Thymus (tissue), 11 donors: ENCODE data around the gene GCLM. TPM values are rescaled to one million over a fixed set of nuclear protein-coding genes. Genes with fewer than 3 reads are reported as not detected.

Source experiments
- DNase-seq, 9 donors: peaks; one replicate each; pipeline ENCODE4 v3.0.0-alpha.2; 2013; ENCODE audit warnings: low spot score in 9 of 9, low read depth in 6 of 9, missing footprints in 1 of 9
- H3K27ac ChIP-seq, 2 donors: one replicate each; pipeline ENCODE4 v1.5.1; 2013; ENCODE audit warnings: control low read depth in 1 of 2, low read depth in 1 of 2, low read length in 1 of 2, mild to moderate bottlenecking in 1 of 2, moderate library complexity in 1 of 2
- H3K27me3 ChIP-seq, 2 donors: one replicate each; pipeline ENCODE4 v1.5.1; 2013; ENCODE audit warnings: low read length in 1 of 2; ENCODE audit not compliant: control insufficient read depth in 2 of 2, insufficient read depth in 1 of 2
- H3K36me3 ChIP-seq, 2 donors: one replicate each; pipeline ENCODE4 v1.5.1; 2013; ENCODE audit warnings: low read length in 1 of 2, mild to moderate bottlenecking in 1 of 2, moderate library complexity in 1 of 2; ENCODE audit not compliant: control insufficient read depth in 2 of 2, insufficient read depth in 2 of 2
- H3K4me1 ChIP-seq, 2 donors: one replicate each; pipeline ENCODE4 v1.5.1; 2013; ENCODE audit warnings: low read length in 2 of 2; ENCODE audit not compliant: control insufficient read depth in 2 of 2, insufficient read depth in 2 of 2
- H3K4me3 ChIP-seq, 2 donors: one replicate each; pipeline ENCODE4 v1.5.1; 2013; ENCODE audit warnings: low read length in 2 of 2, control low read depth in 1 of 2, mild to moderate bottlenecking in 1 of 2
- H3K9me3 ChIP-seq, 2 donors: one replicate each; pipeline ENCODE4 v1.5.1; 2013; ENCODE audit warnings: low read length in 1 of 2, mild to moderate bottlenecking in 1 of 2; ENCODE audit not compliant: control insufficient read depth in 2 of 2, insufficient read depth in 1 of 2
- whole genome bisulfite sequencing: extraction: QIAGEN DNeasy Blood & Tissue Kit; methylation state at CpG from one replicate; pipeline ENCODE4 v1.1.7; 2013; 5-methylcytosine and 5-hydroxymethylcytosine counted together
- polyA plus RNA-seq: library from polyadenylated mRNA; stranded (reverse); fragments of 200-250 nt; gene quantifications from one replicate; pipeline ENCODE4 v1.2.3, GENCODE V29; 2013
- total RNA-seq: library from RNA; stranded (reverse); fragments of 120-200 nt; gene quantifications from one replicate; pipeline ENCODE4 v1.2.4, GENCODE V29; 2013
- donor health status: healthy.

GCLM gene
- total and polyA plus RNA-seq, 2 donors = 3.9 to 8.2 TPM

DNA sequence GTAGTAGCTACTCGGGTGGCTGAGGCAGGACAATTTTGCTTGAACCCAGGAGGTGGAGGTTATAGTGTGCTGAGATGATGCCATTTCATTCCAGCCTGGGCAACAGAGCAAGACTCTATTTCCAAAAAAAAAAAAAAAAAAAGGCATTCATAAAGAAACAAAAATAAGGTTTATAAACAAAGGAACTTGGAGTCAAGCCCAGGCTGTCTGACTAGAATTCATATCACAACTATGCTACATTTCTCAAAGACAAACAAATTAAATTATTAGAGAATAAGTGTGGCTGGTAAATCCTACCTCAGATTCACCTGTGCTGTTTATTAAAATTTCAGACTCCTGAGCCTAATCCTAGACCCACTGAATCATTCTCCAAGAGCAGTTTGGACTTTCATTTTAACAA lies 4.2 kb downstream of the GCLM start:
- no peaks in the 10 kb centered on the region for H3K4me1 ChIP-seq
- 96% methylated on average over 1 of the region's 1 CpG for WGBS

DNA sequence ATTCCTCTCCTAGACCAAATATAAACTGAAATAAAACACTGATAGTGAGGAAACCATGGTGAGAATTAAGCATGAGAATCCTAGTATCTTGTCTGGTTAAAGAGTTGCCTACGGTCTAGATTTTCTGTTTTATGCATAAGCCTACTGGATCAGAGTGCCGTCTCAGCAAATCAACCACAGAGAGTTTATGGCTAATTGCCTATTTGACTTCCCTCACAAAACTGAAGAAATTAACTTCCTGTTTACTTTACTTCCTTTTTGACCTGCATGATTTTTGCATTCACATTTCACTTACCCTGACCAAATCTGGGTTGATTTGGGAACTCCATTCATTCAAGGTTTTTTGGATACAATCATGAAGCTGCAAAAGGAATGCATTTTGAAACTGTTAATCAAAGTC lies 5.0 kb downstream of the GCLM start:
- H3K27ac ChIP-seq = no peak overlapping the region

More for the DNA sequence above, 4.2 kb downstream of the GCLM start:
- Histone ChIP-seq H3K27me3 (no peaks in the 10 kb centered on the region), H3K36me3 (no peaks in the 10 kb centered on the region), H3K27ac (no peak overlapping the region), H3K9me3 (no peaks in the 10 kb centered on the region), H3K4me3 (no peak overlapping the region)
- DNase-seq = no peak

DNA sequence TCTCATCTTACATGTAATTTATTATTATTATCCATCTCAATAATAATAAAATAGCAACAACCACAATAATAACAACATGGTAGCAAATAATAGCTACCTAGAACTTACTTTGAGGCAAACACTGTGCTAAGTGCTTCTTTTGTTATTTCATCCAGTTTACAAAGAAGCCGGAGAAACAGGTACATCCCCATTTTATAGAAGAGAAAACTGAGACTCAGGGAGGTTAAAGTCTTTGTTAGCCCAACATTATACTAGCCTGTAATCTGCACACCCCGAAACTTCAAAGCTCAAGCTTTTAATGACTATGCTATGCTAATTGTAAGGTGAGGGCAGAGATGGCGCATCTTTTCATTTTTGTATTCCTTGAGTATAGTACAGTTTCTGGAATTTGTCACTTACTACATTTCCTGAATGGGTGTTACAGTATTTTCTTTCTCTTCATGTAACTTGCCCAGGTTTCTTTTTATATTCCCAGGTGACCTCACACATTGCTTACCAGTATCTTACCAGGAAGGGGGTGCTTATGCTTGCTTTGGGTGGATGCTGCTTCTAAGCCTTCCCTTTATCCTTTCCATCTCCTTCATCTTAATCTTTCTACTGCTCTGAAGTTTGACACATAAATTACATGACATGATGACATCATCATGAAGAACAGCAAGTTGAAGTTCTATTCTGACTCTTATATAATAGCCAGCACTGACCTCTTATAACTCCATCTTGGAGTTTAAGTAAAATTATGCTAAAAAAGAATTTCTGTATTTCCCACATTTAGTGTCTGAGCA lies 8.3 kb downstream of the GCLM start:
- 97% methylated on average over 3 of the region's 3 CpGs for WGBS

More for the DNA sequence above, 5.0 kb downstream of the GCLM start:
- Histone ChIP-seq H3K4me1 (no peaks in the 10 kb centered on the region), H3K4me3 (no peak overlapping the region), H3K36me3 (no peaks in the 10 kb centered on the region), H3K9me3 (no peaks in the 10 kb centered on the region), H3K27me3 (no peaks in the 10 kb centered on the region)
- WGBS = 49% methylated on average over 2 of the region's 2 CpGs
- no peak for DNase-seq

DNA sequence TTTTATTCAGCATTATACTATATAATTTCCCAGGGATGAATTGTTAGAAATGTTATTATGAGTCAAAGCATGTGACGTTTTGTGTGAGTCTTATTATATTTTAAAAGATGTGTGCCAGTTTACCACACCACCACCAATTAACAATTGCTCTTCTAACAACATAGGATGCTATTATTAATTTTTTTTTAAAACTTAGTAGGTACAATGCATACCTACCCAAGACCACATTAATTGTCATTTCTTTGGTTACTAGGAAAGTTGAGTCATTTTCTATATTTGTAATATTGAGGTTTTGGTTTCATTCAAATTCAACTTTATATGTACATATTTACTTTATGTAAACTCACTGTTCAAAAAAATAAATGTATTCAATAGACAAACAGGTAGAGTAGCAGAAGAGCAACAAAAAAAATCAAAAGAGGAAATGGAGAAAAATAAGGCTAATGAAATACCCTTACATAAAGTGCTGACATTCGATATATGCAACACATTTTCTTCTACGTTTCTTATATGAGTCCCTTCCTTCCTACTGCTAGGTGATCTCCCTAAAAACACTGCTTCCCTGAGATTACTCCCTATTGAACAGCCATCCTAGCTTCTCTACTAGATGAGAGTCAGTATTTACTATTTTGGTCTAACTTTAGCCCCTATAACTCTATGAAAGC lies 9.6 kb downstream of the GCLM start:
- no peak overlapping the region for H3K4me3 ChIP-seq
- no peaks in the 10 kb centered on the region for H3K4me1 ChIP-seq
- no peak for DNase-seq
- peaks cover 0 to 4% of the 10 kb centered on the region in 2 donors for H3K36me3 ChIP-seq
- H3K9me3 ChIP-seq = no peaks in the 10 kb centered on the region
- H3K27ac ChIP-seq = no peak overlapping the region
- 95% methylated on average over 3 of the region's 3 CpGs for WGBS
- no peaks in the 10 kb centered on the region for H3K27me3 ChIP-seq

More for the DNA sequence above, 8.3 kb downstream of the GCLM start:
- Histone ChIP-seq H3K4me3 (no peak overlapping the region), H3K4me1 (no peaks in the 10 kb centered on the region), H3K9me3 (no peaks in the 10 kb centered on the region), H3K27me3 (no peaks in the 10 kb centered on the region), H3K36me3 (peaks cover 0 to 4% of the 10 kb centered on the region in 2 donors), H3K27ac (no peak overlapping the region)
- DNase-seq = no peak

DNA sequence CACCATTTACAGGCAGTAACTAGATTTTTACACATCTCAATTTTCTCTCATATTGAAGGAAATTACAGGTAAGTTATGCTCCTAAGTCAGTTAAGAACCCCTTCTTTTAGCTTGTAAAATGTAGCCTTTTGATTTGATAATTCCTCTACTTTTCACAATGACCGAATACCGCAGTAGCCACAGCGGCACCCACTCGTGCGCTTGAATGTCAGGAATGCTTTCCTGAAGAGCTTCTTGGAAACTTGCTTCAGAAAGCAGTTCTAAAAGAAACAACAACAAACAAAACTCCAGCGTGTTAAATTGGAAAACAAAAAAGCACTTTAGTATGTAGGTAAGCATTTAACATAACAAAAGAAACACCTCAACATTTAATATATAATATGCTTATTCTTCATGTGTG lies 20.3 kb downstream of the GCLM start:
- Histone ChIP-seq H3K27me3 (no peaks in the 10 kb centered on the region), H3K4me1 (no peaks in the 10 kb centered on the region), H3K9me3 (no peaks in the 10 kb centered on the region), H3K4me3 (no peak overlapping the region), H3K27ac (no peak overlapping the region), H3K36me3 (peaks cover 2 to 5% of the 10 kb centered on the region in 2 donors)
- 97% methylated on average over 6 of the region's 6 CpGs for WGBS
- DNase-seq = no peak

DNA sequence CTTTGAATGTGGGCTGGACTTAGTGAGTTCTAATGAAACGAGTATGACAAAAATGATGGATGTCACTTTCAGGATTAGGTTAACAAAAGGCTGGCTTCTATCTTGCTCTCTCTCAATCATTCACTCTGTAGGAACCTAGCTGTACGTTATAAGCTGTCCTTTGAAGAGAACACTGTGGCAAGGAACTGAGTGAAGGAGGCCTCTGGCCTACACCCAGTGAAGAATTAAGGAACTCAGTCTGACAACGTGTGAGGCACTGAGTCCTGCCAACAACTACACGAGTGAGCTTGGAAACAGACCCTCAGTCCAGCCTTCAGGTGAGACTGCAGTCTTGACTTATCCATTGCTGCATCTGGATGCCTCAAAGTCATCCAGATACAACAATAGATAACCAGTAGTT lies 27.0 kb downstream of the GCLM start:
- peaks cover 5 to 12% of the 10 kb centered on the region in 2 donors for H3K4me1 ChIP-seq
- no peaks in the 10 kb centered on the region for H3K9me3 ChIP-seq
- DNase-seq = no peak
- peaks cover 2 to 4% of the 10 kb centered on the region in 2 donors for H3K36me3 ChIP-seq
- WGBS = 95% methylated on average over 4 of the region's 4 CpGs
- no peak overlapping the region for H3K27ac ChIP-seq
- H3K4me3 ChIP-seq = no peak overlapping the region
- H3K27me3 ChIP-seq = no peaks in the 10 kb centered on the region

DNA sequence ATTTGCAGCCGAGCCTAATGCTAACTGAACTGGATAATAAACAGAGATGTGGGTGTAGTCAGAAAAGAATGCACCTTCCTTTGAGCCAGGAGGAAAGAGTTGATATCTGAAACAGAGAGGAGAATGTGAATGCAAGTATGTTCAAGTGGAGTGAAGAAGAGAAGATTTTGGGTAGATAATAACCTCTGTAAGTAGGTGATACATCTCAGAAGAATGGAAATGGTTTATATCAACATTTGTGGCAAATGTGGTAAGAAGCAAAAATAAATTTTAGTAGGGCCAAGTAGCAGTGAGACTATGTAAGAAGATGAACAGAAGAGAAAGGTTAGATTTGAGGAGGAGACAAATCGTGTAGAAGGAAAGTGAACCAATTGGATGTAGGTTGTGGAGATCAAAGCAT lies 28.5 kb downstream of the GCLM start:
- no peaks in the 10 kb centered on the region for H3K9me3 ChIP-seq
- WGBS = 96% methylated on average over 2 of the region's 2 CpGs

DNA sequence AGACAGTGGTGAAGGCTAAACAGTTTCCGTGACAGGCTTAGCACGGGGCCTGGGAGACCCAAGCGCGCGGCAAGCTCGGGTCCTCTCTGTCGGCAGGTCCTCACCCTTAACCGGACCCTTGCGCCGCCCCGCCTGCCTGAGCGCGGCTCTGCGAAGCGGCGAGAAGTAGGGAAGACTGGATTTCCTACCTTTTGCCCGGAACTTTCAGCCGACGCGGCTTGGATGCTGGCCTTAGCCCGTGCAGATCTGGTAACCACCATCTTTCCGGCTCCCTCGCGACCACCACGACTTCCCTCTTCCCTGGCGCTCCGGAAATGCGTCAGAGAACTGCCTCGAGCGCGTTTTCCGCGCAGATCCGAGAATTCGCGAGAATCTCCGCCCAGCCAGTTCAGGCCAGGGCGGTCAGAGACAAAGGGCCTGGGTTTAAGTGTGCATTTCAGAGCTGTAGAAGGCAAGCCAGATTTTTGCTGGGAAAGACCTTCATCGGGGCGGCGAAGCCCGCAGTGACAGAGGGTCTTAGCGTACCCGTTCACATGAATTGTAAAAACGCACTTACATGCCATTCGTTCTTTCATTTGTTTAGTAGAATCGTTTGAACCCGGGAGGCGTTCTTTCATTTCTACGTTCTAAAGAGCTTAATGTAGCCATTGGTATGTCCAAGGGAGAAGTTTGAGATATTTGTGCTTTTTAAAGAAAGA lies 30.2 kb downstream of the GCLM start, which contains the start of gene DNTTIP2:
Gene DNTTIP2 (minus strand): TSS at position 318 of the 698 bp plus-strand sequence. CDS start 58 bp downstream, at position 260.
- peak within 1 kb of the TSS; percentile 80 to 99 for H3K4me3 ChIP-seq
- WGBS = under 1% methylated on average over 50 of the region's 50 CpGs
- no peaks in the 10 kb centered on the region for H3K9me3 ChIP-seq
- peaks cover 16 to 35% of the 10 kb centered on the region in 2 donors for H3K36me3 ChIP-seq
- H3K27ac ChIP-seq = peak within 1 kb of the TSS; percentile 86 to 92
- H3K27me3 ChIP-seq = no peaks in the 10 kb centered on the region
- DNase-seq = peak; percentile 84 to 96 (median 90)
- H3K4me1 ChIP-seq = peaks cover 8 to 12% of the 10 kb centered on the region in 2 donors

More for the DNA sequence above, 28.5 kb downstream of the GCLM start:
- Histone ChIP-seq H3K4me3 (no peak overlapping the region), H3K27ac (no peak overlapping the region), H3K36me3 (peaks cover 4 to 20% of the 10 kb centered on the region in 2 donors), H3K4me1 (peaks cover 8 to 12% of the 10 kb centered on the region in 2 donors), H3K27me3 (no peaks in the 10 kb centered on the region)
- no peak for DNase-seq
